Naive thymus-derived CD8-positive, alpha-beta T cell (primary cell): ENCODE results near the gene EPS8L3. TPM values are rescaled to one million over a fixed set of nuclear protein-coding genes. Genes with fewer than 3 reads are reported as not detected.
"Not testable (repeated sequence)": the region's sequence is repeated elsewhere in the genome, so short reads cannot be mapped to it uniquely, and the experiment has no call there.

ENCODE experiments used
- ATAC-seq, 2 donors: fragments of 150-1000 bp; cut with Tn5 transposase in 1 of 2; sonication (Bioruptor Pico), chemical (Tn5 transposase) in 1 of 2; 1 replicate in 1 of 2; 2 replicates in 1 of 2; pipeline ENCODE4 v1.10.0; 2021; ENCODE audit warnings: mild to moderate bottlenecking in 2 of 2, moderate library complexity in 2 of 2
- POLR2A ChIA-PET: fragments of 350-600 bp; sonication (Branson Sonifier 250); formaldehyde crosslinking; loops from one replicate; lab custom pipeline; 2021; ENCODE audit warnings: antibody characterized with exemption; lab: Charles Lee
- DNase-seq, 10 donors: peaks; one replicate each; pipeline versions ENCODE4 v3.0.0 to v3.0.0-alpha.2; 2020 to 2022
- H3K27ac Mint-ChIP-seq, 10 donors: one replicate each; pipeline ENCODE4 v1.8.0; 2020 to 2022; ENCODE audit warnings: mild to moderate bottlenecking in 10 of 10, mixed read lengths in 10 of 10, moderate library complexity in 4 of 10, inconsistent platforms in 1 of 10
- H3K27me3 Mint-ChIP-seq, 5 donors: one replicate each; pipeline ENCODE4 v1.8.0; 2021 to 2022; ENCODE audit warnings: mixed read lengths in 5 of 5
- H3K36me3 Mint-ChIP-seq, 3 donors: one replicate each; pipeline ENCODE4 v1.8.0; 2020 to 2022; ENCODE audit warnings: mixed read lengths in 3 of 3, mild to moderate bottlenecking in 2 of 3, inconsistent platforms in 1 of 3
- H3K4me1 Mint-ChIP-seq, 4 donors: one replicate each; pipeline ENCODE4 v1.8.0; 2021 to 2022; ENCODE audit warnings: mixed read lengths in 4 of 4
- H3K4me3 Mint-ChIP-seq, 10 donors: one replicate each; pipeline ENCODE4 v1.8.0; 2020 to 2022; ENCODE audit warnings: mild to moderate bottlenecking in 10 of 10, mixed read lengths in 10 of 10, moderate library complexity in 6 of 10, inconsistent platforms in 1 of 10
- H3K9me3 Mint-ChIP-seq, 9 donors: one replicate each; pipeline ENCODE4 v1.8.0; 2020 to 2022; ENCODE audit warnings: mixed read lengths in 9 of 9, mild to moderate bottlenecking in 3 of 9, inconsistent platforms in 1 of 9, moderate library complexity in 1 of 9
- polyA plus RNA-seq, 3 donors: library from polyadenylated mRNA; unstranded; fragments of 300-500 nt; fragmentation: Illumina TruSeq; gene quantifications; one replicate each; pipeline ENCODE4 v1.2.3, GENCODE V29; 2021
- total RNA-seq, 8 experiments: library from RNA in 2 of 8; stranded (reverse) in 2 of 8; gene quantifications; one replicate each; pipeline ENCODE4 v1.2.3 and lab custom pipeline; 2021 to 2026

Gene EPS8L3
- total and polyA plus RNA-seq, 5 experiments from 2014 or later: not detected

DNA sequence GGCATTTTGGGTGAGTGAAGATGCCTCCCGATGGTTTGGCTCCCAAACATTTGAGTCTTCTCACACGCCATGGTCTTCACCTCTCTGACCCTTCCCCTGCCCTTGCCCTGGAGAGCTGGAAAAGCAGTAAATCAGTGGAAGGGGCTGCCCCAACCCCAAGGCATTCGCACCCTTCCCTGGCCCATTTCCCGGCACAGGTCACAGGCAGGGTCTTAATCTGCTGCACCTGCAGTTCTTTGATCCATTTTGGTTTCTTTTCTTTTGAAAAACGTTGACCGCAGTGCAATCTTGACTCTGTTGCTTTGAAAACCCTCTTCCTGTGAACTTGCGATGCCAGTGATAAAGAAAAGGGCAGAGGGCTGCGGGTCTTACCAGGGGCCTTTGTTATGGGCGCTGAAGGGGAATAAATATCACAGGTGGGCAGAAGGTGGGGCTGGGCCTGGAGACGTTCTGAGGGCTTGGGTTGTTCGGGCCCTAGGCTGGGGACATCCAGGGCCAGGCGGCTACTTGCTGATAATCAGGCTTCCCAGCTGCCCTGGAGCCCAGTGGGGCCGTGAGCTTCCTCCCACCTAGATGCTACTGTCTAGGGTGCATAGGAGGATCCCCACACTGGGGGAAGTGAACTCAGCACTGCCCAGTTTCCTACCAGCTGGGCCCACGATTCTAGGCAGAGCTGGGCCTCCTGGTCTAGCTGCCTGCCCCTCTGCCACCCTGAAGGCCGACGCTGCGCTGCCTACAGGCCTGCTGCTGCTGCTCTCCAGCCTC, 38.6 kb upstream of the EPS8L3 start:
- peak; percentile 87 to 88 for ATAC-seq
- Mint-ChIP-seq H3K4me3 (peak overlapping the region; percentile 42 to 85 (median 70)), H3K9me3 (no peaks in the 10 kb centered on the region), H3K36me3 (no peaks in the 10 kb centered on the region), H3K27me3 (no peaks in the 10 kb centered on the region), H3K27ac (peak overlapping the region; percentile 29 to 93 (median 85)), H3K4me1 (peaks cover 26 to 80% (median 78%) of the 10 kb centered on the region in 4 donors)
- DNase-seq: peak in 9 of 10 donors; percentile 19 to 84 (median 65)
- POLR2A ChIA-PET: interaction anchor here (0.6 to 3.8 kb wide), 3 partner anchors 8 to 182 kb away, joined by 3 to 41 read pairs (median 3); partner anchors contain the start of gene AHCYL1

DNA sequence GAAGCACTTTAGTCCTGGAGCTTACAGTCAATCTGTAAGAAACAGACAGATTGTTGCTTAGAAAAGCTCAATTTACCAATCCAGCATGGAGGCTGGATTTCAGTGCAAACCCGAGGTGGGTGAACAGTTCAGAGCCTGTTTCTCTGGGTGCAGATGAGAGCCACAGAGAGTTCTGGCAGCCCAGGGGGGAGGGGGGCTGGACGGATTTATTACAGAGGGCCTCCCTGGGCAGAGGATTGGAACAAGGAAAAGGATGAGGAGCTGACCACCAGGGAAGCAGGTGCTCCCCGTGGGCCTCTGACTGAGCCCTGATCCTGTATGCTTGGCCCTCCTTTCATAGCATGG, 38.0 kb upstream of the EPS8L3 start:
- POLR2A ChIA-PET: interaction anchor here (0.7 to 3.8 kb wide), 4 partner anchors 8 to 587 kb away, joined by 3 to 41 read pairs (median 3); no protein-coding TSS in a partner anchor
- no peak for DNase-seq
- no peaks in the 10 kb centered on the region for H3K36me3 Mint-ChIP-seq
- ATAC-seq: no peak
- no peaks in the 10 kb centered on the region for H3K9me3 Mint-ChIP-seq
- peak overlapping the region in 9 of 10 donors; percentile 29 to 93 (median 86) for H3K27ac Mint-ChIP-seq
- no peaks in the 10 kb centered on the region for H3K27me3 Mint-ChIP-seq
- peaks cover 31 to 80% (median 78%) of the 10 kb centered on the region in 4 donors for H3K4me1 Mint-ChIP-seq
- peak overlapping the region; percentile 19 to 85 (median 70) for H3K4me3 Mint-ChIP-seq

GRCh38 chr1:109800291-109800690, 36.6 kb upstream of the EPS8L3 start:
- ATAC-seq (no peak), DNase-seq (no peak)
- peak overlapping the region in 1 of 10 donors; percentile 48 for H3K27ac Mint-ChIP-seq
- no peaks in the 10 kb centered on the region for H3K9me3 Mint-ChIP-seq
- H3K4me1 Mint-ChIP-seq: peaks cover 34 to 81% (median 76%) of the 10 kb centered on the region in 4 donors
- POLR2A ChIA-PET: interaction anchor here (0.8 to 3.8 kb wide), 2 partner anchors 9 to 23 kb away, joined by 3 to 41 read pairs; no protein-coding TSS in a partner anchor
- no peaks in the 10 kb centered on the region for H3K36me3 Mint-ChIP-seq
- peak overlapping the region in 2 of 10 donors; percentile 42 to 52 for H3K4me3 Mint-ChIP-seq
- no peaks in the 10 kb centered on the region for H3K27me3 Mint-ChIP-seq

DNA sequence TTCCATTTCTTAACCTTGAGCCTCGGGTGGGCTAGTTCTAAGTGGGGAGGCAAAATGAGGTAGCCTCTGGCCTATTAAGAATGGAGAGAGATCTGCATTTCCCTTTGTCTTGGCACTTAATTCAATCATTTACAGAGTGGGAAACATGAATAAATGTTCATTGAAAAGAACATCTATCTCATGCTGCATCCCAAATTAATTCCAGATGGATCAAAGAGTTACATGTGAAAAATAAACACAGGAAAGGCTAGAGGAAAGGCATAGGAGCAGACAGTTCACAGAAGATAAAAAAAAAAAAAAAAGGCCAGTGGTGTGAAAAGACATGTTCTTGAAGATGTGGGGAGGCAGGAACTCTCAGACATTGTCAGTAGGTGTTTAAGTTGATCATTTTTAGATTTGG, 35.7 kb upstream of the EPS8L3 start:
- Mint-ChIP-seq H3K9me3 (no peaks in the 10 kb centered on the region), H3K4me3 (peak overlapping the region in 1 of 10 donors; percentile 49), H3K36me3 (no peaks in the 10 kb centered on the region), H3K27me3 (no peaks in the 10 kb centered on the region), H3K27ac (peak overlapping the region in 1 of 10 donors; percentile 32), H3K4me1 (peaks cover 36 to 83% (median 77%) of the 10 kb centered on the region in 4 donors)
- POLR2A ChIA-PET: interaction anchor here (3.8 kb wide), 1 partner anchor 8 kb away, joined by 41 read pairs; no protein-coding TSS in a partner anchor
- DNase-seq: no peak
- ATAC-seq: no peak

GRCh38 chr1:109797303-109797595, 33.5 kb upstream of the EPS8L3 start:
- ATAC-seq, H3K36me3 Mint-ChIP-seq, H3K9me3 Mint-ChIP-seq, DNase-seq, H3K27me3 Mint-ChIP-seq: not testable (repeated sequence)
- H3K4me3 Mint-ChIP-seq: peak overlapping the region in 3 of 10 donors; percentile 11 to 63 (median 61)
- peak overlapping the region in 3 of 10 donors; percentile 0 to 61 (median 60) for H3K27ac Mint-ChIP-seq
- H3K4me1 Mint-ChIP-seq: peaks cover 32 to 83% (median 76%) of the 10 kb centered on the region in 4 donors
- POLR2A ChIA-PET: interaction anchor here (1.8 kb wide), 1 partner anchor 89 kb away, joined by 4 read pairs; no protein-coding TSS in a partner anchor

- peak overlapping the region in 4 of 10 donors; percentile 0 to 61 (median 31) for H3K27ac Mint-ChIP-seq
- POLR2A ChIA-PET: interaction anchor here (1.0 to 1.8 kb wide), 2 partner anchors 20 to 89 kb away, joined by 3 to 4 read pairs; no protein-coding TSS in a partner anchor
- H3K36me3 Mint-ChIP-seq: no peaks in the 10 kb centered on the region
- DNase-seq: no peak
- H3K9me3 Mint-ChIP-seq: no peaks in the 10 kb centered on the region
- H3K27me3 Mint-ChIP-seq: no peaks in the 10 kb centered on the region
- peaks cover 29 to 81% (median 74%) of the 10 kb centered on the region in 4 donors for H3K4me1 Mint-ChIP-seq
- ATAC-seq: no peak
- H3K4me3 Mint-ChIP-seq: peak overlapping the region in 3 of 10 donors; percentile 11 to 61 (median 19)
Observed at GRCh38 chr1:109796484-109797302, 33.0 kb upstream of the EPS8L3 start.

DNA sequence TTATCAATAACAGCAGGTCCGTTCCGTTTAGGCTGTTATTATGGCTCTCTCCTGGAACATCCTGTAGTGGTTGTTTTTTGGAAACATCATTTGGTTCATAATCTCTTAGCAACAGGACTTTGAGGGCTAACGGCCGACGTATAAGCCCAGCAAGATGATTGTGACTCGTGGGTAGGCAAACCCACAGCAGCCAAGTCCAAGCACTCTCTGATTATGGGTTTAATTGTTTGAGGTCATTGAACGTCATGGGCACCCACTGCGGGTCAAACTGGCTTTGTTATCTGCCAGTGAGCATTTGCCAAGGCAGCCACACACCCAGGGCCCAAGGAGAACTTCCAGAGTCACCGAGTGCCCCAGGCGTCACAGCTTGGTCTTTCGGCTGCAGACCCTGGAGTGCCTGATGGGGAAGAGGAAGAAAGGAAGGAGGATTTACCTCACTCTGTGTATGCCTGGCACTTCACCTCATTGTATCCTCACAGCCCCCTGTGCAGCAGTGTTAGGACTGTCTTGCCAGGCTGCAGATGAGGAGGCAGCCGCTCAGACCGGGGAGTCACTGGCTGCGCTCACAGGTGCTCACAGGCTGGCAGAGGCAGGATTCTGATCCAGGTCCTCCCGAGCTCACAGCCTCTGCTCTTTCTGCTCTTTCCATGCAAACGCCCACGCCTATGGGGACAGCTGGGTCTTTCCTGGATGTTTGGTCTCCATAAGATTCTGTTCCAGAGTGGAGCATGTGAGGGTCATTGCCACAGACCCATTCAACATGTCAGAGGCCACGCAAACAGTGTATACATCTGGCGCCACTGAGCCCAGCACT, 30.8 kb upstream of the EPS8L3 start:
- no peaks in the 10 kb centered on the region for H3K27me3 Mint-ChIP-seq
- H3K9me3 Mint-ChIP-seq: no peaks in the 10 kb centered on the region
- DNase-seq (no peak), ATAC-seq (no peak)
- H3K27ac Mint-ChIP-seq: peak overlapping the region in 4 of 10 donors; percentile 48 to 65 (median 56)
- POLR2A ChIA-PET: no interaction called here
- peak overlapping the region in 2 of 10 donors; percentile 2 to 24 for H3K4me3 Mint-ChIP-seq
- peaks cover 27 to 83% (median 79%) of the 10 kb centered on the region in 4 donors for H3K4me1 Mint-ChIP-seq
- H3K36me3 Mint-ChIP-seq: no peaks in the 10 kb centered on the region

- POLR2A ChIA-PET: interaction anchor here (1.0 to 4.2 kb wide), 3 partner anchors 8 to 245 kb away, joined by 3 to 41 read pairs (median 5); partner anchors contain the start of genes AHCYL1 and GNAI3
- no peaks in the 10 kb centered on the region for H3K27me3 Mint-ChIP-seq
- H3K4me3 Mint-ChIP-seq: peak overlapping the region in 9 of 10 donors; percentile 2 to 55 (median 20)
- peak in 5 of 10 donors; percentile 29 to 63 (median 45) for DNase-seq
- peaks cover 31 to 85% (median 82%) of the 10 kb centered on the region in 4 donors for H3K4me1 Mint-ChIP-seq
- H3K27ac Mint-ChIP-seq: peak overlapping the region in 9 of 10 donors; percentile 33 to 89 (median 63)
- peak; percentile 43 to 61 for ATAC-seq
- no peaks in the 10 kb centered on the region for H3K36me3 Mint-ChIP-seq
- no peaks in the 10 kb centered on the region for H3K9me3 Mint-ChIP-seq
Observed at GRCh38 chr1:109793486-109794318, 30.0 kb upstream of the EPS8L3 start.

DNA sequence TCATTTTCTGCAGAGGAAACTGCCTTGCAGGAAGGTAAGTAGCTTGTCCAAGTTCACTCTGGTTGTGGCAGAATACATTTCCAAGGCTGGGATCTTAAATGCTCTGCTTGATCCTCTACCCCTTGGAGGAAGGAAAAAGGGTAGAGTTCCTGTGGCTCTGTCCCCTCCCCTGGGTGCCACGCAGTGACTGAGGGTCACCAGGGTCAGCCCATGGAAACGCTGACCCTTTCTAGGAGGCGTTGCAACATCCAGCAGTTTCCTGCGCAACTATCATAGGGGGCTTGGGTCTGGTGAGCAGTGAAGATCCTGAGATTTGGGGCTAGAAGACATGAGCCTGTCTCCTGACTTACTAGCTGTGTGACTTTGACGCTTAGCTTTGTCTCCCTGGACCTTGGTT, 29.4 kb upstream of the EPS8L3 start:
- peak overlapping the region in 6 of 10 donors; percentile 12 to 55 (median 36) for H3K4me3 Mint-ChIP-seq
- H3K9me3 Mint-ChIP-seq: no peaks in the 10 kb centered on the region
- POLR2A ChIA-PET: interaction anchor here (1.0 to 4.2 kb wide), 3 partner anchors 8 to 245 kb away, joined by 3 to 41 read pairs (median 5); partner anchors contain the start of genes AHCYL1 and GNAI3
- H3K36me3 Mint-ChIP-seq: no peaks in the 10 kb centered on the region
- peak overlapping the region; percentile 13 to 89 (median 53) for H3K27ac Mint-ChIP-seq
- ATAC-seq (no peak), DNase-seq (no peak)
- no peaks in the 10 kb centered on the region for H3K27me3 Mint-ChIP-seq
- H3K4me1 Mint-ChIP-seq: peaks cover 31 to 81% (median 78%) of the 10 kb centered on the region in 4 donors

- Mint-ChIP-seq H3K27me3 (no peaks in the 10 kb centered on the region), H3K27ac (peak overlapping the region in 2 of 10 donors; percentile 24 to 84), H3K4me3 (peak overlapping the region in 1 of 10 donors; percentile 24), H3K36me3 (no peaks in the 10 kb centered on the region), H3K4me1 (peaks cover 26 to 73% (median 70%) of the 10 kb centered on the region in 4 donors), H3K9me3 (no peaks in the 10 kb centered on the region)
- DNase-seq (no peak), ATAC-seq (no peak)
- POLR2A ChIA-PET: interaction anchor here (1.7 to 4.2 kb wide), 2 partner anchors 9 to 192 kb away, joined by 5 to 41 read pairs; partner anchors contain the start of gene AHCYL1
Observed at GRCh38 chr1:109792056-109792831, 28.5 kb upstream of the EPS8L3 start.
